ENCODE data around the gene CDH12.

CDH12 gene

GRCh38 chr5:22411554-22412349, 441.4 kb downstream of the CDH12 start:
- H3K4me3 ChIP-seq (ENCODE audit: low read depth, low read length): no peak overlapping the region
- no peak for DNase-seq (ENCODE audit: low read depth)
- TF ChIP-seq CTCF (conservative IDR thresholded peaks at IDR 0.05; ENCODE audit: low read depth, low read length): no peak

GRCh38 chr5:22391956-22392355, 461.2 kb downstream of the CDH12 start:
- no peak for TF ChIP-seq CTCF (conservative IDR thresholded peaks at IDR 0.05; ENCODE audit: low read depth, low read length)
- no peak for DNase-seq (ENCODE audit: low read depth)
- no peak overlapping the region for H3K4me3 ChIP-seq (ENCODE audit: low read depth, low read length)

DNA sequence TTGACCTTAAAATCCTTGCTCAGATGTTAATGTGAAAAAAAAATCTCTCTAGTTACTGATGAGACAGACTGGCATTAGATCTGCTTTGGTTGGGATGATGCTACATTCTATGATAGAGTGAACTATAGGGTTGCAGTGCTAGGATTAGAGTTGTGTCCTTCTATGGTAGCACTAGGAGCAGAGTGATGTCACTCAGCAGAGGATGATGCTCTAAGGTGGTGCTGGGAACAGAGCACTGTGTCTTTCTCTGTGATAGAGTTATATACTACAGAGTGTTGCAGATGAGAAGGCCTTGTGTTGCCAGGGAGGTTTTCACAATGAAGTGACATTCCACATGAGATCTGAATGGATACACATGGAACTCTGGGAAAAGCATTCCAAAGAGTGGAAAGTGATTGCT, 462.3 kb downstream of the CDH12 start:
- no peak for TF ChIP-seq CTCF (conservative IDR thresholded peaks at IDR 0.05; ENCODE audit: low read depth, low read length)
- no peak for DNase-seq (ENCODE audit: low read depth)
- H3K4me3 ChIP-seq (ENCODE audit: low read depth, low read length): no peak overlapping the region

GRCh38 chr5:22372826-22373660, 480.1 kb downstream of the CDH12 start:
- TF ChIP-seq CTCF (conservative IDR thresholded peaks at IDR 0.05; ENCODE audit: low read depth, low read length): no peak
- DNase-seq (ENCODE audit: low read depth): no peak
- H3K4me3 ChIP-seq (ENCODE audit: low read depth, low read length): no peak overlapping the region

- TF ChIP-seq CTCF (conservative IDR thresholded peaks at IDR 0.05; ENCODE audit: low read depth, low read length): no peak
- DNase-seq (ENCODE audit: low read depth): no peak
- H3K4me3 ChIP-seq (ENCODE audit: low read depth, low read length): no peak overlapping the region
Observed at GRCh38 chr5:22372376-22372775, 480.8 kb downstream of the CDH12 start.

GRCh38 chr5:22354956-22355355, 498.2 kb downstream of the CDH12 start:
- TF ChIP-seq CTCF (conservative IDR thresholded peaks at IDR 0.05; ENCODE audit: low read depth, low read length): no peak
- H3K4me3 ChIP-seq (ENCODE audit: low read depth, low read length): no peak overlapping the region
- no peak for DNase-seq (ENCODE audit: low read depth)
